K562 (cell line): ENCODE measurements around the gene GOLGA6L22.
"Not testable (repeated sequence)": the region's sequence is repeated elsewhere in the genome, so short reads cannot be mapped to it uniquely, and the experiment has no call there.

Source experiments
- CEBPB ChIP-seq: fragments of 450-650 bp; IDR thresholded peaks from 2 replicates; pipeline ENCODE4 v1.6.1; 2016; ENCODE audit warnings: missing genetic modification characterization, missing compliant biosample characterization
- JUN ChIP-seq, 2 experiments: sonication (generic) in 1 of 2; formaldehyde crosslinking in 1 of 2; IDR thresholded peaks; 2 replicates each; pipeline versions ENCODE4 v1.6.1 to v1.8.0; 2012 to 2022; ENCODE audit warnings: borderline replicate concordance in 2 of 2, mild to moderate bottlenecking in 2 of 2, improper control_type of control experiment in 1 of 2, low read depth in 1 of 2, low read length in 1 of 2, missing genetic modification reagents in 1 of 2
- KAT7 ChIP-seq: sonication (generic); formaldehyde crosslinking; IDR thresholded peaks from 2 replicates; pipeline ENCODE4 v1.8.0; 2022; ENCODE audit warnings: missing genetic modification reagents, mild to moderate bottlenecking, borderline replicate concordance
- POLR2A ChIP-seq: fragments of 450-650 bp; conservative IDR thresholded peaks from 2 replicates; pipeline ENCODE4 v1.6.1; 2016
- RBFOX2 ChIP-seq: fragments of 200-400 bp; formaldehyde crosslinking; IDR thresholded peaks from 2 replicates; pipeline ENCODE4 v1.6.1; 2017; ENCODE audit warnings: low read depth, mild to moderate bottlenecking, low read length, moderate library complexity

DNA sequence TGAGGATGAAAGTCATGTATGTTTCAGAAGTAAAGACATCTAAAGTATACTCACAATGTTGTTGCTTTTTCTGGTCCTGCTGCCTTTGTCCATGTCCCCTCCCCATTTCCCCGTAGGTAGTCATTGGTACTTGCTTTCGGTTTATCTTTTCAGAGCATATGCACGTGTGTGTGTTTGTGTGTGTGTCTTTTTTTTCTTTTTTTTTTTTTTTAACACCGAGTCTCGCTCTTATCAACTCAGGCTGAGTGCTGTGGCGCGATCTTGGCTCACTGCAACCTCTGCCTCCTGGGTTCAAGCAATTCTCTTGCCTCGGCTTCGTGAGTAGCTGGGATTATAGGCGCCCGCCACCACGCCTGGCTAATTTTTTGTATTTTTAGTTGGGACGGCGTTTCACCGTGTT is 57.4 kb downstream of the GOLGA6L22 start:
- not testable (repeated sequence) for TF ChIP-seq KAT7 (CRISPR knock-in tag); RBFOX2; JUN (IDR thresholded peaks at IDR 0.05; ENCODE audit: borderline replicate concordance, low read depth, low read length); JUN (CRISPR knock-in tag; IDR thresholded peaks at IDR 0.05; ENCODE audit: borderline replicate concordance); POLR2A; CEBPB (tag)
